HG02885 (cell line): ENCODE measurements around the gene HSD17B8.

ENCODE experiments used
- ATAC-seq: cut with Tn5 transposase; IDR thresholded peaks from one replicate; pipeline ENCODE4 v1.9.1; 2021; ENCODE audit warnings: mild to moderate bottlenecking; ENCODE audit not compliant: unreplicated experiment, poor library complexity

HSD17B8 gene

DNA sequence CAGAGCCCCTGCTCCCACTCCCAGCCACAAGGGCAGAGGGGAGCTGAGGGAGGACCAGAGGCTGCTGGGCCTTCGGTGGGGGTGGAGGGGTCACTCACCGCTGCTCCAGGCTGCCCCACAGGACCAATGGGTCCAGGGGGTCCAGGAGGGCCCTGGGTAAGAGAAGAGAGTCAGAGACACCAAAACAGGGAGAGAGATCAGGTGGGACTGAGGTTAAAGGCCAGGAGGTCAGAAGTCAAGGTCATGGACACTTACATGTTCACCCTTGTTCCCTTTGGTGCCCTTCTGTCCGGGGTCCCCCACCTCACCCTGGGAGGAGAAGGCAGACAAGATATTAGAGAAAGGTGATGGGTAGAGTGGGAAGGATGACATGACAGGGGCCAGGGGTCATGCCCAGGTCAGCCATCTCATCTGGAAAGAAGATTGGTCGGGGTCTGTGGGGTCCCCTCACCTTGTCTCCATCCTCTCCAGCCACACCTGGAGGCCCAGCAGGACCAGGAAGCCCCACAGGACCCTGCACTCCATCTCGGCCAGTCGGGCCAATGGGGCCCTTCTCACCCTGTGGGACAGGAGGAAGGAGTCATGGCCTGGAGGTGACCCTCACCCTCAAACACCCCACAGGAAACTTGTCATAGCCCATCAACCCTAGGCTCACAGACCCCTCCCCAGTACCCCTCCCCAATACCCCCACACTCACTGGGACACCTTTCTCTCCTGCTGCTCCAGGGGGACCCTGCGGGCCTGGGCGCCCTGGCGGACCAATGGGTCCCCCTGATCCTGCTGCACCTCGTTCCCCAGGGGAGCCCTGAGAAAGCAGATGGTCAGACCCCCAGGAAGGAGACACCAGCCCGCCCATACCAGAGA lies 33.2 kb upstream of the HSD17B8 start:
- ATAC-seq: no peak

DNA sequence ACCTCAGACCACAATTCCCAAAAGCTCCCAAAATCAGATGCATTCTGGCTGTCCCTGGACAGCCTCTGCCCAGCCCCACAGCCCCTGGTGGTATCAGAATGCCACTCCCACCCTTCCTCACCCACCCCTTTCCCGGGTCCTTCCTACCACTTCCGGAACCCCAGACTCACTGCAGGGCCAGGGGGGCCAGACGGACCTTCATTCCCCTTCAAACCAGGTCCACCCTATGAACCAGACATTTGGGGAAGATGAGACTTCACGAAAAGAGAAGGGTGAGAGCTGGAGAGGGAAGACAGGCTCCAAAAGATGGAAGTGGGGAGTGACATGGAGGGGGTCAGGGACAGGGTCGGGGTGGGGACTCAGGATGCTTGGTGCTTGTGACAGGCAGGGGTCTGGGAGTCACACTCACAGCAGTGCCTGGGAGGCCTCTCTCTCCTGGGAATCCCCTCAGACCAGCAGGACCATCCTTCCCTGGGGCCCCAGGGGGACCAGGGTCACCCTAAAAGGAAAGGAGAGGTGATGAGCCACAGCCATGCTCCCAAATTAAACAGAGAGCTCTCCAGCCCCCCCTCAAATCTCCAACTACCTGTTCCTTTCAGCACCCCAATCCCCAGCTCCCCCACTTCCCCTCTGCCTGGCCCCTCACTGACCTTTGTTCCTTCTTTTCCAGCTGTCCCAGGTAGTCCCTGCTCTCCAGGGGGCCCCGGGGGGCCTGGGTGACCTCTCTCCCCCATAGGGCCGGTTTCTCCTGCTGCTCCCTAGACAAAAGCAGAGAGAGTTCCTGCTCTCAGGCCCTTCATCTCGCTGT lies 32.4 kb upstream of the HSD17B8 start:
- ATAC-seq: no peak

GRCh38 chr6:33172688-33173534 lies 31.5 kb upstream of the HSD17B8 start:
- ATAC-seq: no peak

DNA sequence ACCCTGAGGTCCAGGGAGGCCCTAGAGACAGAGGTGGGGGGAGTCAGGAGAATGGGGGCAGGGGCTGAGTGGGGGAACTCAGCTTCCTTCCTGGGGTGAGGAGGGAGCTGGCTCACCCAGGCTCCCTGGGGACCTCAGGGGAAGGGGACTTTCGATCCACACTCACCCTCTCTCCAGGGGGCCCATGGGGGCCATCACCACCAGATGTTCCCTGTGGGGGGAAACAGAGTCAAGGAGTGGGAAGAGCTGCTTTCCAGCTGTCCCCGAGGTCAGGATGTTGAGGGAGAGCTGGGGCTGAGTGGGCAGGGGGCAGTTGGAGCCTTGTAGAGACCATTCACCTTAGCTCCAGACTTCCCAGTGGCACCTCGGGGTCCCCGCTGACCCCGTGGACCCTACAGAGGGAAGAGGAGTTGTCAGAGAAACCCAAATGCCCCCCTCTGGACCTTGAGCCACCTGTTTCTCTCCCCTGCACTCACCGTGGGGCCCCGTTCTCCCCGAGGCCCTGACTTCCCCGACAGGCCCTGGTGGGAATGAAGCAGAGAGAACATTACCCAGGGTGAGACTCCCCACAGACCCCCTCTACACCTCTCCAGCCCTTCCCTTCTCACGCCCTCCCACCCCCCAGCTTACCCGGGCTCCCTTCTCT lies 30.8 kb upstream of the HSD17B8 start:
- ATAC-seq: no peak

- ATAC-seq: no peak
Measured at GRCh38 chr6:33174784-33175183, 29.7 kb upstream of the HSD17B8 start.

DNA sequence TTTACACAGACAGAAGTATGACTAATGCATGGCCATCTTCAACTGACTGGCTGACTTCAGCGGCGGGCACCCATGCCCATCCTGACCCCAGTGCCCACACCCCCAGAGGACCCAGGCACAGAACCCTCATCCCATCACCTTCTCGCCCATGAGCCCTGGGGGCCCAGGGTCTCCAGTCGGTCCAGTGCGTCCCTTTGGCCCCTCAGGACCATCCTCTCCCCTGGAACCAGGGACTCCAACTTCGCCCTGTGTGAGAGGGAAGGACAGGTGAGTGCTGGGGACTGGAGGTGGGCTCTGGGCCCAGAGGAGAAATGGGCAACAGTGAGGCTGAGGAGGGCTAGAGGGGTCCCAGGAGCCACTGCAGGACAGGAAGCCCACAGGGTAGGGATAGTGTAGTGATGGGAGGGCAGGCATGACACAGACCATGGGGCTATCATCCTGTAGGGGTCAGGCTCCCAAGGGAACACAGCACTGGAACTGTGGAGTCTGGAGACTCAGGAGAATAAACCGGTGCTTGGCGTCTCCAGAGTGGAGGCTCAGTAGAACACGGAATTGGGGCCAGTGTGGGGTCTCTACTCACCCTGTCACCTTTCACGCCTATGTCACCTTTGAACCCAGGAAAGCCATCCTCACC lies 28.9 kb upstream of the HSD17B8 start:
- no peak for ATAC-seq

DNA sequence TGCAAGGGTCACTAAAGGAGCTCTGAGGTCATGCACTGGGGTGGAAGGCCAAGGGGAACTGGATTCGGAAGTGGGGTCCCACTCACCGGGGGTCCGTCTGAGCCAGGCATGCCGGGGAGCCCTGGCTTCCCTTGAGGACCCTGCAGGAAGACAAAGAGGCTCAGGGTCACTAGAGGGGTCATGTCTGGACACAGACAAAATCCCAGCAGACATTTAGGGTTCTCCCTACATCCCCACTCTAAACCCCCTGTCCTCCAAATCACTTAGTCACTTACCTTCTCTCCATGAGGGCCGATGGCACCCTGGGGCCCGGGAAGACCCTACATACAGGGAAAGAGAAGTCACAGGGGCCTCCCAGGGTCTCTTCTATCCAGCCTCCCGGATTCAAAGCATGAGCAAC lies 27.5 kb upstream of the HSD17B8 start:
- ATAC-seq: no peak

- ATAC-seq: no peak
Measured at GRCh38 chr6:33177552-33178446, 26.7 kb upstream of the HSD17B8 start.

- ATAC-seq: no peak
Measured at GRCh38 chr6:33178755-33179475, 25.5 kb upstream of the HSD17B8 start.

DNA sequence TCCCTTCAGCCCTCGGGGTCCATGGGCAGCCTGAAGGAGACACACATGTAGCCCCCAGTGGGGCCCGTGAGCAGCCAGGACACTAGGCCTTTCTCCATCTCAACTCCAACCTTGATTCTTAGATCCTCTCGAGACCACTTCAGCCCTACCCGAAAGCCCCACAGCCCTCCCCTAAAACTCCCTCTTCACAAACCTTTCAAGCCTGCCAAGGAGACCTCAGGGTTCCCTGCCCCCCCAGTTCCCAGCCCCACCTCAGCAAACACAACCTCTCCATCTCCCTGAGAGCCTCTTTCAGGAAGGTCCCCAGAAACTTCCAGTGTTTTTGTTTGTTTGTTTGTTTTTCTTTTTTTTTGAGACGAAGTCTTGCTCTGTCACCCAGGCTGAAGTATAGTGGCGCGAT lies 23.3 kb upstream of the HSD17B8 start:
- ATAC-seq: no peak

- no peak for ATAC-seq
Measured at GRCh38 chr6:33183071-33183683, 21.3 kb upstream of the HSD17B8 start.

- no peak for ATAC-seq
Measured at GRCh38 chr6:33185190-33185589, 19.3 kb upstream of the HSD17B8 start.

- ATAC-seq: no peak
Measured at GRCh38 chr6:33185654-33186187, 18.7 kb upstream of the HSD17B8 start.

- ATAC-seq: no peak
Measured at GRCh38 chr6:33187809-33188208, 16.6 kb upstream of the HSD17B8 start.

DNA sequence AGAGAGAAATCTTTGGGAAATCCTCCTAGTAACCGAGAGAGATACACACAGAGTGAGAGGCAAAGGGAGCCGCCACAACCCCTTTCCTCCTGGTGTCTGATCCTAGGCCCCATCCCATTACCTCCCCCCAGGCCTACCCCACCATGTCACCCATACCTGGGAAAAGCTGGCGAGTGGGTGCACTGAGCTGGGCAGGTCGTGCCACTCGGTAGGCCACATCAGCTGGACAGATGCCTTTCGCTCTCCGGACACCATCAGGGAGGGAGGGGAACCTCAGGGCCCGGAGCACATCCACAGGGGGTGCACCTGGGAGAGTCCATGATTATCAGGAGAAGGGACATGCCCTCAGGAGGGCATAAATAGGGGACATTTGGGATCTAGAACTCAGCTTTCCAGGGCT lies 15.3 kb upstream of the HSD17B8 start:
- no peak for ATAC-seq

GRCh38 chr6:33189625-33190448 lies 14.6 kb upstream of the HSD17B8 start:
- ATAC-seq: no peak
